ENCODE data around the gene DNAJC8.

The DNAJC8 gene, protein sequence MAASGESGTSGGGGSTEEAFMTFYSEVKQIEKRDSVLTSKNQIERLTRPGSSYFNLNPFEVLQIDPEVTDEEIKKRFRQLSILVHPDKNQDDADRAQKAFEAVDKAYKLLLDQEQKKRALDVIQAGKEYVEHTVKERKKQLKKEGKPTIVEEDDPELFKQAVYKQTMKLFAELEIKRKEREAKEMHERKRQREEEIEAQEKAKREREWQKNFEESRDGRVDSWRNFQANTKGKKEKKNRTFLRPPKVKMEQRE

DNA sequence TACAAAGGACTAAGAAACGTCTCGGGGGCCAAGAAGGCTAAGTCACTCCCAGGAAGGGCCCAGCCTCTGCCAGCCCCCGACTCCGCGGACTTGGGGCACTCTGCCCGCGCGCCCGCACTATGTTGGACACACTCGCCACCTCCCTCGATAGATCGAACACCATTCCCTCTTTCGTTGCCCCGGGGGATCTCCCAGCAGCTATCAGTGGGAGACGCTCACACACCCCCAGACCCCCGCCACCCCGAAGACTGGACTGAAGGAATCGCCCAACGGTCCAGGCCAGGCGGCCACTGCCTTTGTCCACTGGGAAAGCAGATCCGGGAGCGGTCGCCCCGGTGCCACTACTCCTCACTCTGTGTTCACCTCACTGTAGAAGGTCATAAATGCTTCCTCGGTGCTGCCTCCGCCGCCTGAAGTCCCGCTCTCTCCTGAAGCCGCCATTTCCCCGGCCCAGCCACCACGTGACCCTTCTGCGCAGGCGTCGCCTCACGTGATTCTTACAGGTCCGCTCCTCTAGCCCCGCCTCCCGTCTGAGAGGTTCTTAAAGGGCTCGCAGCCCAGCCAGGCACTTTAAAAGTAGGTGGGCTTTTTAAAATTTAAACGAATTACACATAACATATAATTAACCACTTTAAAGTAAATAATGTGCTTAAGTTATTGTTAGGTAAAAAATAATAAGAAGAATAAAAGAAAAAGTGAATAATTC, at the start of gene DNAJC8:
TSS of gene DNAJC8 (minus strand) at position 472 of the 706 bp plus-strand sequence. CDS start at position 441, 31 bp downstream.
- DNase-seq, result peak; percentile 93

GRCh38 chr1:28281608-28282425, 49.0 kb upstream of the DNAJC8 start:
- no peak for DNase-seq

DNA sequence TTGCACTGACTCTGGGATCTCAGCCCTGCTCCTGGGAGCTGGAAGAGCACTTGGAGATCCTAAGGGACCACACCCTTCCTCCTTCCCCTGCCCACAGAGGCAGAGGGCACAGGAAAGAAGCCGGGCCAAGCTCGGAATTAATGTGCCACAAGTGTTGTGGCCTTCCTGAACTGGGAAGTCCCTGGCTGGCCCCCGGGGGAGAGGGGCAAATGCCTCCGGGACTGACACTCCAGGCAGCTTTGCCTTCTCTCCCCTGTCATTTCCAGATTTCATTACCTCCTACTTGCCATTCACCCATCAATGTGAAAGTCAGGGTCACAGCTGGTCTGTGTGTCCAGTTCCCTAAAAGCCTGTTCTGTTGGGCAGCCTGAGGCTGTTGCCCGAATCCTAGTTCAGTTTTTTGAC, 48.1 kb upstream of the DNAJC8 start:
- DNase-seq, result no peak

DNA sequence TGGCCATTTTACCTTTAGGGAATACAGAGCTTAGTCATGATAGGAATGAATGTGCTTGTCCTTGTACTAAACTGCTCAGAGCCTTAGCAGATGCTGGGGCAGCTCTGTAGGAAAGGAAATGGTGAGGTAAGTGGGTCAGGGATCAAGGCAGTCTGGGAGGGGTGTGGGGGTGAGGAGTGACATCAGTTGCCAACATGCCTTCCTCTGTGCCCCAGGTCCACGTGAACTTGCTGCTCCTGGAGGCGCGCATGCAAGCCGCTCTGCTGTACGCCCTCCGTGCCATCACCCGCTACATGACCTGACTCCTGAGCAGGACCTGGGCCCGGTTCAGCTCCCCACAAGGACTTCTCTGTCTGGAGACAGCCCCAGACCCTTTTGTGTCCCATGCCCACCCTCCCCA, 47.7 kb upstream of the DNAJC8 start:
- DNase-seq, result no peak

GRCh38 chr1:28279721-28280120, 46.9 kb upstream of the DNAJC8 start:
- no peak for DNase-seq

DNA sequence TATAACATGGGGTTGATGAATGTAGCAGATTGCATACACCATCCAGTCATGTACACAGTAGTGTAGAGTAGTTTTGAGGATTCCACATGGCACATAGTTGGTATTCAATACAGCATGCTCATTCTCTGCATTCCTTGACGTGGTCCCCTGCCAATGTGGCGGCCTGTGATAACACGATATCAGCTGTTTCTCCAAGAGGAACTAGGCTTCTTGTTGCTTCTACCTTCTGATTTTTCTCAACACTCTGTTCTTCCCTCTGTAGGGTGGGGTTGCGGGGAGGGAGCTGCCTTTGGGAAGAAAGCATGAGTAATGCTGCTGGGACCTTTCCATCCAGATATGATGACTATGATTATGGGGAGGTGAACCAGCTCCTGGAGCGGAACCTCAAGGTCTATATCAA, 45.9 kb upstream of the DNAJC8 start:
- DNase-seq, result no peak

DNA sequence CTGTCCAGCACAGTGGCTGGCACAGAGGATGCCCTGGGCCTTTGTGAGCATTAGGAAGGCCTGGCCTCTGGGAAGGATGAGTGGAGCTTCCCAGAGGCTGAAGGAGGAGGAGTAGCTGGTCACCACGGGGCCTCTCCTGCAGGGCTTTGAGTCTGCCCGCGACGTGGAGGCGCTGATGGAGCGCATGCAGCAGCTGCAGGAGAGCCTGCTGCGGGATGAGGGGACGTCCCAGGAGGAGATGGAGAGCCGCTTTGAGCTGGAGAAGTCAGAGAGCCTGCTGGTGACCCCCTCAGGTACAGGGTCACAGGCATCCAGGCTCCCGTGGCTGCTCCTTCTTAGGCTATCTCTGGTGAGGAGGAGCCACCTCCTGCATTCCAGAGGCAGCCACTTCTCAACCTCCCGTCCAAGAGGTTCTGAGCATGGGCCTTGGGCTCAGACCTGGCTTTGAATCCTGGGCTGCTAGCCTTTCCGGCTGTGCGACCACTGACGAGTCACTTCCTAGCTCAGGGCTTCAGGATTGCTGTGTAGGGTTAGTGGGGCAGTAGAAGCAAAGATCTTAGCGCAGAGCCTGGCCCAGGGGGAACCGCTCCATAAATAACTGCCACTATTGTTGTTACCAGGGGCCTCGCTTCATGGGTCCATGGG, 40.5 kb upstream of the DNAJC8 start:
- DNase-seq, result no peak

DNA sequence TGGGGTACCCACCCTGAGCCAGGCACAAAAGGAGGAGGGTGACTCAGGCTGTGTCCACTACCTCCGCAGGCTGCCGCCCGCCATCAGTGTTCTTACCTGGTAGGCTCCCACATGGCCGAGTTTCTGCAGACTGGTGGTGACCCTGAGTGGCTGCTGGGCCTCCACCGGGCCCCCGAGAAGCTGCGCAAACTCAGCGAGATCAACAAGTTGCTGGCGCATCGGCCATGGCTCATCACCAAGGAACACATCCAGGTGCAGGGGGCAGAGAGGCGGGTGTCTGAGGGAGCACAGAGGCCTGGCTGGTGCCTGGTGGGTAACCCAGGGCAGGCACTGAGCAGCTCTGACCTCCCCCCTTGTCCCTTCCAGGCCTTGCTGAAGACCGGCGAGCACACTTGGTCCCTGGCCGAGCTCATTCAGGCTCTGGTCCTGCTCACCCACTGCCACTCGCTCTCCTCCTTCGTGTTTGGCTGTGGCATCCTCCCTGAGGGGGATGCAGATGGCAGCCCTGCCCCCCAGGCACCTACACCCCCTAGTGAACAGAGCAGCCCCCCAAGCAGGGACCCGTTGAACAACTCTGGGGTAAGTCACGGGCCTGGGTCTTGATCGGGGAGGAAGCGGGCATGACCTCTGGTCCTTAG, 39.5 kb upstream of the DNAJC8 start:
- DNase-seq, result no peak

GRCh38 chr1:28269529-28269928, 36.7 kb upstream of the DNAJC8 start:
- no peak for DNase-seq

GRCh38 chr1:28267633-28268032, 34.8 kb upstream of the DNAJC8 start:
- DNase-seq, result no peak

- no peak for DNase-seq
Observed at GRCh38 chr1:28266920-28267322, 34.1 kb upstream of the DNAJC8 start.

- no peak for DNase-seq
Observed at GRCh38 chr1:28265577-28265976, 32.7 kb upstream of the DNAJC8 start.

DNA sequence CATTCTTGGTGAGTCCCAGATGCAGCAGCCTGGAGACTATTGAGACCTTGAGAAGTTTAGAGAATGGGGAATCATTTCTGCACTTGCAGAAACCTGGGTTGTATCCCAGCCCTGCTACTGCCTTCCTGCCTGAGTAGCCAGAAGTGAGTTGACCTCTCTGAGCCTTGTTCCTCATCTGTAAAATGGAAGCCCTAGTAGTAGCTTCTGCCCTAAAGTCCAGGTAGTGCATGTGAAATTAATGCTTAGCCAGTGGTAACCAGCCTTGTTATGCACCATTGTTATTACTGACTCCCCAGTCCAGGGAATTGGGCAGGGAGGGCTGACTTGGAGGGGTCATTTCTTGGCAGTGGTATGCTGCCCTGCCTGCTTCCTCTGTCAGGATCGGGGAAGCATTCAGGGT, 32.1 kb upstream of the DNAJC8 start:
- DNase-seq, result no peak

DNA sequence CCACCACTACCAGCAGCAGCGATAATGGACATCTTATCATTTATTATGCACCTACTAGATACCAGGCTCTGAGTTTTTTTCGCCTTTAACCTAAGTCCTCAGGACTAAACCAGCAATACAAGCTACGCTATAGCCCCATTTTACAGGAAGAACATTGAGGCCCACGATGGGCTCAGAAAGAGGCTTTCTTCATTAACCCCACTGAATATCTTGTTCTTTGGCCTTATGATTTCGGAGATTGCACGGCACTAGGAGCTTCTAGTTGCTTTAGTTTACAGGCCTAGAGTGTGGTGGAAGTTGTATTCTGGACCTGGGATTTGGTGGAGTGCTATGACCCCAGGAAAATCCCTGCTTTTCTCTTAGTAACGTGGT, 28.0 kb upstream of the DNAJC8 start:
- DNase-seq, result no peak

GRCh38 chr1:28259934-28260802, 27.3 kb upstream of the DNAJC8 start:
- DNase-seq, result no peak

DNA sequence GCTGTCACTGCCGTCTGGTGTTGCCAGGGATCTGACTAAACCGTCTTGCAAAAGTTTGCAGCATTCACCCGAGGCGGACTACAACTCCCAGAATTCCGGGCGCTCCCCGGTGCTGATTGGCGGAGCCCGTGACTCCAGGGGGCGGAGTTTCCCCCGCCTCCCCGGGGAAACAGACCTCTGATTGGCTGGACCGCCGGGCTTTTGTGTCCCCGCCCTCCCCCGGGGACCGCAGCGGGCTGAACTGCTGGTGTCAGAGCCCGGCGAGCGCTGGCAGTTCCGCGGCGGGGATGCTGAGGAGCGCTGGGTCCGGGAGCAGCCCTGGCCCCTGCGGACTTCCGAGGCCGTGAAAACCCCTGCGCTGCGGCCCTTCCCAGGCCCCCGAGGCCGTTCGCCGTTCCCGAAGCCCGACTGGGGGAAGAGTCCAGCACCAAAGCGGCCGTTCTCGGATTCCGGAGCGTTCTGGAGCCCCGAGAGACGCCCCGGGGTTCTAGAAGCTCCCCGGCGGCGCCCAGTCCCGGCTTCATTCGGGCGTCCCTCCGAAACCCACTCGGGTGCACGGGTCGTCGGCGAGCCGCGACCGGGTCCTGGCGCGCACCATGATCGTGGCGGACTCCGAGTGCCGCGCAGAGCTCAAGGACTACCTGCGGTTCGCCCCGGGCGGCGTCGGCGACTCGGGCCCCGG, 26.6 kb upstream of the DNAJC8 start, which contains the start of gene SESN2:
TSS of gene SESN2 (plus strand) at position 267 of the 682 bp plus-strand sequence. CDS start at position 597, 330 bp downstream.
- DNase-seq, result peak; percentile 98

DNA sequence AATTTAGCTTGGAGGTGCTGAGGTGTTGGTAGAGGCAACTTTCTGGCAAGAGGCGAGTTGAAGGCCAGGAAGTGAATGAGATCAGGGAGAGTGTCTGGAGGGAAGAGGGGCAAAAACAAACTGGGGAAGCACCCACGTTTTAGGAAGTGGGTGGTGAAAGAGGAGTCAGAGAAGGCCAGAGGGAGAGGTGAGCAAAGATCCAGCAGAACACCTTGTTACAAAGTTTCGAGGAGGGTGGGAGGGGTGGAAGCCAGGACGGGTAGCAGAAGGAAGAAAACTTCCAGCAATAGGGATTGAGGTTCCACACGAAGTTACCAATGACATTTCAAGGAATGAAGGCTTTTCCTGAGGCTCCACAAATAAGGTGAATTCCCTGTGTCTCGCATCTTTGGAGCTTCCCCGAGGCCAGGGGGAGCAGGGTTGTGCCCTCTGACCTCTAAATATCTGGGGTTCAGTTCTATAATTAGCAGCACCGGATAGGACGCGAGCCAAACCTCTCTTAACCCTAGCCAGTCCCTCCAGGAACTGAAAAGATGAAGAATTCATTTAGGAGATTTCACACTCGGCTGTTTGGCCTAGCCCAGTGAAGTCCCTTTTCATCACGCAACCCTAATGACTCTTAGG, 25.9 kb upstream of the DNAJC8 start:
- no peak for DNase-seq

DNA sequence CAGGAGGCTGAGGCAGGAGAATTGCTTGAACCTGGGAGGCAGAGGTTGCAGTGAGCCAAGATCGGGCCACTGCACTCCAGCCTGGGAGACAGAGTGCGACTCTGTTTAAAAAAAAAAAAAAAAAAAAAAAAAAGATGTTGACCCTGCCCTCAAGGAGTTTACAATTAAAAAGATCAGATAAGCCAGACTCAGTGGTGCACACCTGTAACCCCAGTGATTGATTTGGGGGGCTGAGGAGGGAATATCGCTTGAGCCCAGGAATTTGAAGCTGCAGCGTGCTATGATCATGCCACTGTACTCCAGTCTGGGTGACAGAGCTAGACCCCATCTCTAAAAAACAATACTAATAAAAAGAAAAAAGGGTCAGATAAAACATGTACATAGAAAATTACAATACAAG, 24.9 kb upstream of the DNAJC8 start:
- DNase-seq, result no peak

GRCh38 chr1:28256197-28256827, 23.5 kb upstream of the DNAJC8 start:
- no peak for DNase-seq

DNA sequence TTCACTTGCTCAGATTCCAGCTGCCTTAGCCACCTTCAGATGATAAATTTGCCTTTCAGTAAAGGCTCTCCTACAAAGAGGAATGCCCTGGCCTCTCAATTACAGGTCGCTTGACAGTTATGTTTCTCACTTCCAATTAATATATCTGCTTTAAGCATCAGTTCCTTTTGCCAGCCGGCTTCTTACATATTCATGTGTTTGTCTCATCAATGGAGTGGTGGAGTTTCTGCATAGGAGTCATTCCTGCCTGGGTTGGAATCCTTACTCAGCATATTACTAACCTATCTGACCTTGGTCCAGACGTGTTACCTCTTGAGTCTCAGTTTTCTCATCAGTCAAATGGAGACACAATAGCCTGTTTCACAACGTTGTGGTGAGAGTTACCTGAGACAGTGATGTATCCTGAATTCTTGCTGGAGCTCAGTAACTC, 17.1 kb upstream of the DNAJC8 start:
- no peak for DNase-seq

Data from NCI-H2107 (cell line).